Measurements from ENCODE around the gene OR52M1.

The OR52M1 gene

GRCh38 chr11:4559527-4560440, 14.8 kb downstream of the OR52M1 start:
- FAIRE-seq, result no peak
- no peak for DNase-seq (ENCODE audit: insufficient read length, low spot score)
- TF ChIP-seq TAF1 (IDR thresholded peaks at IDR 0.05; ENCODE audit: low read depth, low read length), result no peak
- TF ChIP-seq PAX5 (IDR thresholded peaks at IDR 0.05; ENCODE audit: insufficient read depth, low read length, severe bottlenecking), result no peak
- TF ChIP-seq POLR2AphosphoS5 (IDR thresholded peaks at IDR 0.05; ENCODE audit: low read depth, low read length), result no peak
- no peak for TF ChIP-seq POLR2A (IDR thresholded peaks at IDR 0.05; ENCODE audit: low read depth, low read length)
- TF ChIP-seq POU2F2 (IDR thresholded peaks at IDR 0.05; ENCODE audit: low read depth, low read length), result no peak
- no peak for TF ChIP-seq SPI1 (IDR thresholded peaks at IDR 0.05; ENCODE audit: low read depth, low read length)

DNA sequence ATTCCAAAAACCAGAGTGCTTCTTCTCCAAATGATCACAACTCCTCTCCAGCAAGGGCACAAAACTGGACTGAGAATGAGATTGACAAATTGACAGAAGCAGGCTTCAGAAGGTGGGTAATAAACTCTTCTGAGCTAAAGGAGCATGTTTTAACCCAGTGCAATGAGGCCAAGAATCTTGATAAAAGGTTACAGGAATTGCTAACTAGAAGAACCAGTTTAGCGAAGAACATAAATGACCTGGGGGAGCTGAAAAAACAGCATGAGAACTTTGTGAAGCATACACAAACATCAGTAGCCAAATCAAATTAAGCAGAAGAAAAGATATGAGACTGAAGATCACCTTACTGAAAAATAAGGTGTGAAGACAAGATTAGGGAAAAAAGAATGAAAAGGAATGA, 15.5 kb downstream of the OR52M1 start:
- TF ChIP-seq POLR2AphosphoS5 (IDR thresholded peaks at IDR 0.05; ENCODE audit: low read depth, low read length), result no peak
- no peak for TF ChIP-seq POU2F2 (IDR thresholded peaks at IDR 0.05; ENCODE audit: low read depth, low read length)
- TF ChIP-seq PAX5 (IDR thresholded peaks at IDR 0.05; ENCODE audit: insufficient read depth, low read length, severe bottlenecking), result no peak
- no peak for TF ChIP-seq POLR2A (IDR thresholded peaks at IDR 0.05; ENCODE audit: low read depth, low read length)
- no peak for TF ChIP-seq TAF1 (IDR thresholded peaks at IDR 0.05; ENCODE audit: low read depth, low read length)
- TF ChIP-seq SPI1 (IDR thresholded peaks at IDR 0.05; ENCODE audit: low read depth, low read length), result no peak
- no peak for DNase-seq (ENCODE audit: insufficient read length, low spot score)
- no peak for FAIRE-seq

- TF ChIP-seq SPI1 (IDR thresholded peaks at IDR 0.05; ENCODE audit: low read depth, low read length) (no peak), POLR2A (IDR thresholded peaks at IDR 0.05; ENCODE audit: low read depth, low read length) (no peak), POU2F2 (IDR thresholded peaks at IDR 0.05; ENCODE audit: low read depth, low read length) (no peak), TAF1 (IDR thresholded peaks at IDR 0.05; ENCODE audit: low read depth, low read length) (no peak), PAX5 (IDR thresholded peaks at IDR 0.05; ENCODE audit: insufficient read depth, low read length, severe bottlenecking) (no peak), POLR2AphosphoS5 (IDR thresholded peaks at IDR 0.05; ENCODE audit: low read depth, low read length) (no peak)
- DNase-seq (ENCODE audit: insufficient read length, low spot score), result no peak
- no peak for FAIRE-seq
Observed at GRCh38 chr11:4565371-4565770, 20.4 kb downstream of the OR52M1 start.

DNA sequence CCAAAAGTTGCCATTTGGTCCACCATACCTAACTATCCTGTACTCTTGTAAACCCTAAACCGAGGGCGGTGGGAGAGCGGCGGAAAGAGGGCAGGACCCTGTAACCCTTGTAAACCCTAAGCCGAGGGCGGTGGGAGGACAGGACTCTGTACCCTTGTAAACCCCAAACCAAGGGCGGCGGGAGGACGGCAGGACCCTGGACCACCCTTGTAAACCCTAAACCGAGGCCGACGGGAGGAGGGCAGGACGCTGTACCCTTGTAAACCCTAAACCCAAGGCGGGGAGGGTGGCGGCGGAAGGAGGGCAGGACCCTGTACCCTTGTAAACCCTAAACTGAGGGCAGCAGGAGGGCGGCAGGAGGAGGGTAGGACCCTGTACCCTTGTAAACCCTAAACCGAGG, 24.1 kb downstream of the OR52M1 start:
- TF ChIP-seq POLR2A (IDR thresholded peaks at IDR 0.05; ENCODE audit: low read depth, low read length) (no peak), TAF1 (IDR thresholded peaks at IDR 0.05; ENCODE audit: low read depth, low read length) (no peak), POU2F2 (IDR thresholded peaks at IDR 0.05; ENCODE audit: low read depth, low read length) (no peak), SPI1 (IDR thresholded peaks at IDR 0.05; ENCODE audit: low read depth, low read length) (no peak), POLR2AphosphoS5 (IDR thresholded peaks at IDR 0.05; ENCODE audit: low read depth, low read length) (no peak), PAX5 (IDR thresholded peaks at IDR 0.05; ENCODE audit: insufficient read depth, low read length, severe bottlenecking) (no peak)
- FAIRE-seq (no peak), DNase-seq (ENCODE audit: insufficient read length, low spot score) (no peak)

DNA sequence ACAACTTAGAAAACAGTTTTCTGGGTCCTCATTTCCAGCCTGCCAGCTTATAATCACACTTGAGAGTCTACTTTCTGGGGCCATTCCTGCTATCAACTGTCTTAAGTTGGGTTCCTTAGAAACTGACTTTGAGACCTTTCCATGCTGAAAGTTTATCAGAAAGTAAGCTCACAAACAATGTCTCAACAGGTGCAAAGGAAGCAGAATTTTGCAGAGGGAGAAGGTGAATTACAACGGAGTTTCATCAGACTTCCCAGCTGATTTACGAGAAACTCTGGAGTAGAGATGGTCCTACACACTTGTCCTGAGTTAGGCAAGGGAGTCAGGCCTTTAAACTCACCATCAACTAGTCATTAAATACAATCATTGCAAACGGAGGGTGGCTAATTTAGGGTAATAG, 31.9 kb downstream of the OR52M1 start:
- TF ChIP-seq POLR2AphosphoS5 (IDR thresholded peaks at IDR 0.05; ENCODE audit: low read depth, low read length) (no peak), TAF1 (IDR thresholded peaks at IDR 0.05; ENCODE audit: low read depth, low read length) (no peak), POU2F2 (IDR thresholded peaks at IDR 0.05; ENCODE audit: low read depth, low read length) (no peak), PAX5 (IDR thresholded peaks at IDR 0.05; ENCODE audit: insufficient read depth, low read length, severe bottlenecking) (no peak), SPI1 (IDR thresholded peaks at IDR 0.05; ENCODE audit: low read depth, low read length) (no peak), POLR2A (IDR thresholded peaks at IDR 0.05; ENCODE audit: low read depth, low read length) (no peak)
- FAIRE-seq (no peak), DNase-seq (ENCODE audit: insufficient read length, low spot score) (no peak)

- FAIRE-seq (no peak), DNase-seq (ENCODE audit: insufficient read length, low spot score) (no peak)
- TF ChIP-seq POLR2AphosphoS5 (IDR thresholded peaks at IDR 0.05; ENCODE audit: low read depth, low read length) (no peak), SPI1 (IDR thresholded peaks at IDR 0.05; ENCODE audit: low read depth, low read length) (no peak), PAX5 (IDR thresholded peaks at IDR 0.05; ENCODE audit: insufficient read depth, low read length, severe bottlenecking) (no peak), POU2F2 (IDR thresholded peaks at IDR 0.05; ENCODE audit: low read depth, low read length) (no peak), TAF1 (IDR thresholded peaks at IDR 0.05; ENCODE audit: low read depth, low read length) (no peak), POLR2A (IDR thresholded peaks at IDR 0.05; ENCODE audit: low read depth, low read length) (no peak)
Observed at GRCh38 chr11:4577761-4578160, 32.8 kb downstream of the OR52M1 start.

- FAIRE-seq, result no peak
- TF ChIP-seq TAF1 (IDR thresholded peaks at IDR 0.05; ENCODE audit: low read depth, low read length) (no peak), SPI1 (IDR thresholded peaks at IDR 0.05; ENCODE audit: low read depth, low read length) (no peak), POLR2A (IDR thresholded peaks at IDR 0.05; ENCODE audit: low read depth, low read length) (no peak), POU2F2 (IDR thresholded peaks at IDR 0.05; ENCODE audit: low read depth, low read length) (no peak), PAX5 (IDR thresholded peaks at IDR 0.05; ENCODE audit: insufficient read depth, low read length, severe bottlenecking) (no peak), POLR2AphosphoS5 (IDR thresholded peaks at IDR 0.05; ENCODE audit: low read depth, low read length) (no peak)
Observed at GRCh38 chr11:4578624-4579023, 33.6 kb downstream of the OR52M1 start.

GRCh38 chr11:4580124-4580523, 35.1 kb downstream of the OR52M1 start:
- TF ChIP-seq POLR2A (IDR thresholded peaks at IDR 0.05; ENCODE audit: low read depth, low read length) (no peak), POU2F2 (IDR thresholded peaks at IDR 0.05; ENCODE audit: low read depth, low read length) (no peak), PAX5 (IDR thresholded peaks at IDR 0.05; ENCODE audit: insufficient read depth, low read length, severe bottlenecking) (no peak), POLR2AphosphoS5 (IDR thresholded peaks at IDR 0.05; ENCODE audit: low read depth, low read length) (no peak), TAF1 (IDR thresholded peaks at IDR 0.05; ENCODE audit: low read depth, low read length) (no peak), SPI1 (IDR thresholded peaks at IDR 0.05; ENCODE audit: low read depth, low read length) (no peak)
- no peak for FAIRE-seq
- DNase-seq (ENCODE audit: insufficient read length, low spot score), result no peak

More at GRCh38 chr11:4578624-4579023, 33.6 kb downstream of the OR52M1 start:
- no peak for DNase-seq (ENCODE audit: insufficient read length, low spot score)

- TF ChIP-seq POLR2AphosphoS5 (IDR thresholded peaks at IDR 0.05; ENCODE audit: low read depth, low read length) (no peak), TAF1 (IDR thresholded peaks at IDR 0.05; ENCODE audit: low read depth, low read length) (no peak), POU2F2 (IDR thresholded peaks at IDR 0.05; ENCODE audit: low read depth, low read length) (no peak), SPI1 (IDR thresholded peaks at IDR 0.05; ENCODE audit: low read depth, low read length) (no peak), POLR2A (IDR thresholded peaks at IDR 0.05; ENCODE audit: low read depth, low read length) (no peak), PAX5 (IDR thresholded peaks at IDR 0.05; ENCODE audit: insufficient read depth, low read length, severe bottlenecking) (no peak)
- FAIRE-seq, result no peak
- DNase-seq (ENCODE audit: insufficient read length, low spot score), result no peak
Observed at GRCh38 chr11:4581443-4581842, 36.5 kb downstream of the OR52M1 start, which contains the start of gene OR52I2. OR52I2 (plus strand) TSS chr11:4581743.
